ENCODE data around the gene ADGRL2.
A peak's percentile ranks its signal among the peaks of the same experiment; 100 is the strongest.

ADGRL2 gene

DNA sequence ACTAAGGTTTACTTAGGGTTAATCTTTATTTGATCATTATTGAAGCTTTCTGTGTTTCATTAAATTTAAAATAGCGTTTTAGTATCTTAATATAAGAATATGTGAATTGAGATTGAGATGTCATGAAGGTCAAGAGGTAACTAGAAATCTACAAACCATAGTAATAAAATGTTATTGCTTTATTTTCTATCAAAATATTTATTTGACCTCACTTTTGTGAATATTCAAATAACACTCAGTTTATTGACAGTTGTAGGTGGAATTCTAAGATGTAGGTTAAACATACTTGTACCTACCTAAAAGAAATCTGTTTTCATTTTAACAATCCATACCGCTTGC, 5.7 kb downstream of the ADGRL2 start:
- no peak for DNase-seq

DNA sequence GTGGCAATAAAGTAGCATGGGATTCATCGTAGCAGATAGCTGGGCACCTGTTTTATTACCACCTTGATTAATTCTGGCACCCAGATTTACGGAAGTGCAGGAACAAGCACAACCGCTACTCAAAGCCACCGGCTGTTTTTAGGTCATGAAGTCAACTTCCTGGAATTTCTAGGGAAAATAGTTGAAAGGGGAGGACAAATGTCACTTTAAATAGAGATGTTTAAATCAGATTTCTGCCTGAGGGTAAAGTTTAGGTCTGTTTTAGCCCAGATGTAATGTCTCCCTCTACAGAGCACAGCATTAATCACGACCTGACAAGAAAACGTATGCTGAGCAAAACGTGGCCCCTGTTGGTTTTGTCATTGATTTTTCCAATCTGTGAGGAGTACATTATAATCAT, 8.0 kb downstream of the ADGRL2 start:
- peak; percentile 26 to 64 for DNase-seq

DNA sequence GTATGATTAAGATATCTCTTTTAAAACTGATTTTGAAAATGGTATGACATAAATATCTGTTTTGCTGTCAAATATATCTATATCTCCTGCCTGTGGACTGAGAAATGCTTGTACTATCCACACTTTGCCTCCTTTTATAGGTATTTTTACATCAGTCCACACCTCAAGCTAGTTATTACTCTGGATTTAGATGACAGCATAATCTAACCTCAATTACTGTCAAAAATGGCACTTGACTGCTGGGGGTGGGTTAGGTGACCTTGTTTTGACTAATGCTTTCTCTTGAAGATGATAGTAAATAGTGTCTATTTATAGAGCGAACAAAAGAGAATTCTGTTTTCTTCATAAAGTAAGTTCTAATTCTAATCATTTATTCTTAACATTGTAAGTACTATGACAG, 9.1 kb downstream of the ADGRL2 start:
- peak in 1 of 2 experiments; percentile 47 for DNase-seq

DNA sequence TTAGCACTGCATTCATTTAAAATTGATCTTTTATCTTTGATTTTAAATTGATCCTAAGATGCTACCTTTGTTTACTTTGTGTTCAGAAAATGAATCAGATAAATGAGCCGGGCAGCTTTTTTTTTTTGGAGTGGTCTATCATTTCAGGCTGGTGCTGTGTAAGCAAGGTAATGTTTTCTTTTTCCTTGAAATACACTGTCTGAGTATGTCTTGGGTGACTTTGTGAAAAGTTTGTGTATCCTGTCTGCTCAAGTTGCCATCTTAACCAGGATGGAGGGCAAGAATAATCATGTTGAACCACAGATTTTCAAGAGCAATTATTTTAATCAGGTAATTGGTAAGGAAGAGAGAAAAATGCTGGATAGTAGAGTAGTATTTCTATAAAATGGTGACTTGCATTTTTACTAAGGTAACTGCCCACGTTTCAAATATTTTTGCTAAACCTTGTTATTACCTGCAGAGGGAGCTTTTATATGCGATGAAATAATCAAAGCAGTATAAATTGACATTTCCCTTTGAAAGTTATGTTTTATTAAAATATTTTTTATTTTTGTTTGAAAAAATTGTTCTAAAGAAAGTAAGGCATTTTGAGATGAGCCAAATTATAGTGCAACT, 11.1 kb downstream of the ADGRL2 start:
- DNase-seq, result peak in 1 of 2 experiments; percentile 34

DNA sequence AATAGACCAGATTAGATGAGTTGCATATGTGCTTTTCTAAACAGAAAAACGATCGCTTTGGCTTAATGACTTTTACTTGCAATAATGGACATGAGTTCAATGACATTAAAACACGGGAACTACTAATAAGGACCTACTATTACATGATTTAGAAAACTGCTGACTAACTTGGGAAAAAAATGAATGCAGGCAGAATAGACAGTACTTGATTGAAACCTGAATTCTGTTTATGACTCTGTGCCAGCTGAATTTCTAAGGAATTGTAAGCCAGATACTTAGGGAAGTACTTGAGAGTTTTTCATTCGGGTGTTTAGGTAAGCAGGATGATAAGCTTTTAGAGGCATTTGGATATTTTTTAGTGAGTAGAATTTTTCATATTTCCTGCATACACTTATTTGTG, 12.0 kb downstream of the ADGRL2 start:
- peak in 1 of 2 experiments; percentile 18 for DNase-seq

DNA sequence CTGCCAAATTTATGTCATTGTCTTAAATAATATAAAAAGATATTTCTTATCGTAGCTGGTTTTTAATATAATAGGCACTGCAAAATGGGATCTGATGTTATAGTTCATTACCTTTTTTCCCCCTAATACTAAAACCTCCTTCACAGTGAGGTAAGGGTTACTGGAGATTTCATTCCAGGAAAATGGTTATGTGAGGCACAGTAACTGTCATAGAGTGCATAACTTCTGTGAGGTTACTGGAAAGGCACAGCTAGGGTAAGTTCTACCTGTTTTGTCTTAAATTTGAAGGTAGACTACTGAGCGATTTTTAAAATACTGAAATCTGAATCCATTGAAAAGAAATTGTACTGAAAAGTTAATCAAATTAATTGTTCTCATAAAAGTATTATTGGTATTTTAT, 13.0 kb downstream of the ADGRL2 start:
- DNase-seq, result no peak

DNA sequence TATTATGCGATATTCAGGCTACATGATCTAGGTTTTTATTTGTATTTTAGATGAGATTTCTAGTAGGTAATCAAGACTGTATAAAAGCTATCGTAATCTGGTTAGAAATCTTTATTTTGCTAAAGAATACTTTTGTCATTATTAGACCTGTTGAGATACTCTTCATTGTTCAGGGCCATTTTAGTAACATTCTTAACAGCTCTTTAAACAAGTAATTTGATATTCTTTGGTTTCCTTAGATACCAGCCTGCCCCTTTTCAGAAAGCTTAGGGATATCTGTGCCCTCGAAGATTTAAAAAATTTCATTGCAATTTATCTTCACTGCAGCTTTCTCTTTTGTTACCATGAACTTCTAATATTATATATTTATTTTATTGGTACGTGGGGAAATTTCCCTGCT, 18.9 kb downstream of the ADGRL2 start:
- DNase-seq, result no peak

DNA sequence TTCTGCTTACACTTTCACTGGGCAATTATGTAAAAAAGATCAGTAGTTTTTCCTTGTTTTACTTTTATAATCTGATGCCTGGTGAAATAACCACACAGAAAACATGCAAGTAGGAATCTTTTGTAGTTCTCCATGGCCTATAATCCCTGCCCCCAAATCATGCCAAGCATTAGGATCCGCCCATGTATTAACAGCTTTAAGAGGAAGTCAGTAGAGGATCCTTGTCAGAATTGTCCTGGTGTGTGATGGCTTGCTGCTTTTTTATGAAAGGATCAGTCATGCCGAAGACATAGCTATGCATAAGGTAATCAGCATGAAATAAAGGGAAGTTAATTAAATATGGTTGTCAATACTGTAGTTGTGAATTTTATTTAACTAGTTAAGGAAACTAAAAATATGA, 20.0 kb downstream of the ADGRL2 start:
- DNase-seq, result no peak

DNA sequence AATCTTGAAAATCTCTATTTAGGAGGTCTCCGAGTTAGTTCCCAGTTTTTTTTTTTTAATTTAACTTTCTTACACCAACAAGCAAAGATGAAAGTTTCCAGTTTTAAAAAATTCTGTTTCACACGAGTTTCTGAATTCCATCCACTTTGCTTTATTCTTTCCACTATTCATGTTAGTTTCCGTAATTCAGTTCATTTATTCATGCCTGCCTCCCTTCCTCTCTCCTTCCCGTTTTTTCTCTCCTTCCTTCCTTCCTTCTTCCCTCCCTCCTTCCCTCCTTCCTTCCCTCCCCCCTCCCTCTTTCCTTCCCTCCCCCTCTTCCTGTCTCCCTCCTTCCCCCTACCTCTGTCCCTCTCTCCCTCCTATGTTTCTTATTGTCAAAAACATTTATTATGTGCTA, 22.3 kb downstream of the ADGRL2 start:
- no peak for DNase-seq

DNA sequence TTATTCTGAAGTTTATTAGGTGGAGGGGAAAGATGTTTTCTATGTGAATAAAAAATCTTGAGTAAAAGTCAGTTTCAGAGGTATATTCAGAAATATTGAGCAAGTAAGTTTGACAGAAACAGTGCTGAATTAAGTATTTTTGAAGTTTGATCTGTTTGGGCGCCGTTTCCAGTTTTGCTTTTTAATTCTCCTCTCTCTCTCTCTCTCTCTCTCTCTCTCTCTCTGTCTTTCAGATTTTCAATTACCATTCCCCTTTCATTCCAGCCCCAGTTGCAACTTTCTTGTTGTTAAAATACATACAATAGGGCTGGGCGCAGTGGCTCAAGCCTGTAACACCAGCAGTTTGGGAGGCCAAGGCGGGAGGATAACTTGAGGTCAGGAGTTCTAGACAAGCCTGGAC, 24.0 kb downstream of the ADGRL2 start:
- no peak for DNase-seq

DNA sequence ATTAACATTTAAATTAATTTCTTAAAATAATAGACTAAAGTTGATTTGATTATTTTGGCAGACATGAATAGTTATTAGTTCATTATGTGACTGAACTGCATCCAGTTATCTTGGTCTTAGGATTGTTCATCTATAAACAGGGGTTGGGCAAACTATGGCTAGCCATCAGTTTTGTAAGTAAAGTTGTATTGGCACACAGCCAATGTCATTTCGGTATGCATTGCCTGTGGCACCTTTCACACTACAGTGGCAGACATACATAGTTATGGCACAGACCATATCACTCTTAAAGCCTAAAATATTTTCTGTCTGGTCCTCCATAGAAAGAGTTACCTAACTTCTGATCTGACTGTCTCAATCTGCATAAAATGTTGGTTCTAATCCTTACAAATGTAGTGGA, 27.2 kb downstream of the ADGRL2 start:
- peak in 1 of 2 experiments; percentile 26 for DNase-seq

DNA sequence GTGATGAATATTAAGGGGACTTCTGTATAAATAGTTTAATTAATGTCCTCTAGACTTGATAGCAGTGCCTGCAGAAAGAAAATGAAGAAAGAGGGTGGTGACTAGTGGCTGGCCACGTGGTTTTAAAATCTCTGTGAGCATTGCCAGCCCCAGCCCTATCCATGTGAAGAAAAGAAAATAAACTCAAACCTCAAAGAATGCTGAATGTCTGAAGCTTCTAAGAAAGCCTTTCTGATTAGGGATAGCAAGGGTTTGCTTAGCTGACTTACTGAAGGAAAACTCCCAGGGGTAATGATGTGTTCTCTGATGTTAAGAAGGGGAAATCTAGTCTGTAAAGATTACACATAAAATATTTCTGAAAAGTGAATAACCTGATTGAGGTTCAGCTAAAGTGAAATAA, 31.8 kb downstream of the ADGRL2 start:
- DNase-seq, result no peak

DNA sequence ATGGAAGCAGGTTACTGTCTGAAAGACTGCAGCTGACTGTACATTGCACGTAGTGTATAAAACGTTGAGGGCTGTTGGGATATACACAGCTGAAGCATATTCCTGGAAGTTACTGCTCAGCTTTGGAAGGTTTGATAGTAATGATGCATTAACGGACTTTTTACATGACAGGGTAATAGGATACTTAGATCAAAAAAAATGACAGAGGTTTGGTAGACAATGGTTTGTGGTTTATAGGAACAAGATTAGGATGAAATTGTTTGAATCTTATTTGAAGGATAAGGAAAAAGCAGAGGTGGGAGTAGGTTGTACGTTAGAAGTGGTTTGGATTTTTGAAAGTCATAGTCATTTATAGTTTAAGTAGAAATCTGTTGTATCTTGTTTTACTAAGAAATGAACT, 33.0 kb downstream of the ADGRL2 start:
- DNase-seq, result peak in 1 of 2 experiments; percentile 10

DNA sequence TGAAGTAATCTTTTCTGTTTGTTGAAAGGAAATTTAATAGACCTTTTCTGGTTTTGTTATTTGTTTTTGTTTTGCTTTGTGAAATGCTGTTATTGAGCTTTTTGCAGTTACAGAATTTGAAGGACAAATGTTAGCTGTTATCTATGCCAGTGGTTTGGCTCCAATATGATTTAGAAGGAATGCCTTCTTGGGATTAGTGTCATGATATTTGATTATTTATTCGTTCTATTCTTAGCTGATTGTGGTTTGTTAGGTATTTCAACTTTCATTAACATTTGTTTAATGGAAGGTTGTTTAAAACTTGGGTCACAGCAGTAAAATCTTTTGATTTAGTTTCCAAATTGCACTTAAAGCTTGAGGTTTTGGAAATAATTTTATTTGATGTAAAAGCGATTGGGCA, 33.5 kb downstream of the ADGRL2 start:
- DNase-seq, result no peak

DNA sequence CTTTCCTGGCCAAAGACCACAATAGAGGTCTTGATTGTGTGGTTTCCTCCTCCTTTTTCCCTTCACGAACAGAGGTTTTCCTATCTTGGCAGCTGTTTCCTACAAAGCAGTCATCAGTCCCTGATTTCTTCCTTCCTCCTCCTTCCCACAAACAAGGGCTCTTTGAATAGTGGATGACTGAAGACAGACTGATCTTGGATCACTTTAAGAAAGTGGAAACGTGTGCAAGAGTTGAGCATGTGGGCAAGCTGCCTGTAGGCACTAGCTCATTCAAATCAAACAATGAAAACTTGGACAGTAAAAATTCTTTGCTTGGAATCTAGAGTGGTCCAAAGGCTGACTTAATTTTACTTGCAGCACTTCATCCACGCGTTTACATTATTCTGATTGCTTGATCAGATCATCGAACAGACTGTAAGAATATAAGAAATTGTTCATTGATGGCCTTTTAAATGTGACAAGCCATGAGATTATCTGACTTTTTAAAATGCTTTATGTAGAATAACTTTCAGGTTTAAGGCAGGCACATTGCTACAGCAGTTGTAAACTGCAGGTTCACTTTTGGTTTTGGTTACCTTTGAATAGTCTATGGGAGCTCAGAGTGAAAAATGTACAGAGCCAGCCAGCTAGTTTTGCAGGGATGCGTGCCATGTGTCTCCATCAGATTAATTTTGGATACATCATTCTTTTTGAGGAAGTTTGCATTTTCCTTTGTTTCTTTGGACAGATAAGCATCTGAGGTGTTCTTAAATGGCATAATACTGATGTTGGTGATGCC, 34.4 kb downstream of the ADGRL2 start:
- no peak for DNase-seq

DNA sequence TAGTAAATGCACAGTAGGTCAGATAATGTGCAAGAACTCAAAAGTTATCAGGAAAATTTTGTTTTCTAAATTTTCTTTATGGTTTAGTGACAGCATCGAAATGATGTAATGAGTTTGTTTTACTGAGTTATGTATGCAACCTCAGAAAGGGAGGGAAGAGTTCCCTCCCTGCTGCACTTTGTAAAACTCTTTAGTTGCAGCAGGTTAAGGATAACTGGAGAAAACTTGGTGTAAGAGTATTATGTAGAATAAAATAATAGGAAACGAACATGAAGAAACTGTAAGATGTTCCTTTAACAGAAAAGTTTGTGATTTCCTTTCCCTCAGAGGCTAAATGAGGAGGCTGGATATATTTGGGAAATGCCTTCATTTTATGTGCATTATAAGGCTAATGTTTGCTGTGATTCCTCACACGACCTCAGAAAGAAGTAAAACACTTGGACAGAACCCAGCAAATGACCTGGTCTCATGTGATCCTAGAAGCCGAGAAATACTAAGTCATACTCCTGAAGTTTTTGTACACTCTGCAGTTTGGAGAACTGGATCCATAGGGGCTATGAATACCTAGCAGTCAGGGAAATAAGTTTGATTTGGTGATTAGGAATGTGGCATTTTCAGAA, 35.4 kb downstream of the ADGRL2 start:
- DNase-seq, result no peak

DNA sequence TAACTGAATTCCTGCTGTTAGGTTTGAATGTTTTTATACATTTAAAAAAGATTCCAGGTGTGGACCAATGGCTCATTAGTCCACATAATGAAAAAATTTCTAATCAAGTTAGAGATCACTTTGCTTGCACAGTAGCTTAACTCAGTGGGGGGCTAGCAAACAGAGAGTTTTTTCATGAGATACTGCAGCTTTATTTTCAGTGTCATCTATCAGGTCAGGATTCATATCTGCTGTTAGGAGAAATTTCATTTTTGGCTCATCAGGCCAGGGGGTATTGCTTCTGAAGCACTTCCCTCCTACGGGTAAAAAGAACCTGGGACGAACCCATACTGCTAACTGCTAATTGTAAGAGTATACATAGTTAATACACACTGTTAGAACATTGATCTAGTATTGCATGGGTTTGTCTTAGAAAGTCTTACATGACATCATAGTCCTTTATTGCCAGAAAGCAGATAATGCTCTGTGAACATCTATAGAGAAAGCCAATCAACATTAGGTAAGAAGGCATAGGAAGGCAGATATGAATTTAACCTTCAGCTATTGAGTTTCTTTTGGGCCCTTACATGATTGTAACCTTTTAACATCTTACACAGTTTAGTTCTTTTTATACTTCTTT, 38.0 kb downstream of the ADGRL2 start:
- no peak for DNase-seq

DNA sequence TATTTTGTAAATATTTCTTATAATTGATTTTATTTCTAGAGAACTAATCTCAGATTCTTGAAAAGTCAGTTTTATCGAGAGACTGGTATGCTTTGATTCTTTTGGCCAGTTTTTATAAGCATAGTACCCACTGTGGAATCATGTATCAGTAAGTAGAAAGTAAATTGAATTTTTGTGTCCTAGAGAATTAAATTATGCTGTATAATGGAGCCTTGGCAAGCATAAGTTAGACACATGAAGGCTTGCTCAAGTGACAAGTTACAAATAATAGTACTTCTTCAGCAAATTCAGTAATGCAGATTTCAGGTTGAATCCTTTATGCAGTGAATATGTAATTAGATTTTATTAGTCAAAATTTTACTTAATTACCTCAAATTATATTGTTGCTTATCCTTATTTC, 40.1 kb downstream of the ADGRL2 start:
- no peak for DNase-seq

DNA sequence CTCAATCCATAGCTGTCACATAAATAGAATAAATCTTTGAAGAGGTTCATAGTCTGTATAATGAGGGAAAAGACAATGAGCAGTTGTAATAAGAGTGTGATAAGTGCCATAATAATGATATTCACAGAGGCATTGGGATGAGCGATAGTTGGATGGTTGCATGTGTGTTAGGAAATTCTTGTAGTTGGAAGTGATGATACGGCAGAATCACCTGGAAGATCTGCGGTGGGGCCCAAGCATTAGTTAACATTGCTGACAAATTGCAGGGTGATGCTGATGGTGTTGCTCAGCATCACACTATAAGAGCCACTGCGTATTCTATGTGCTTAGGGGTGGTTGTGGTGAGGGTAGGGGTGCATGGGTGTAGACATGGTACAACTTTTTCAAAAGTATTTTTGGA, 41.1 kb downstream of the ADGRL2 start:
- DNase-seq, result no peak

DNA sequence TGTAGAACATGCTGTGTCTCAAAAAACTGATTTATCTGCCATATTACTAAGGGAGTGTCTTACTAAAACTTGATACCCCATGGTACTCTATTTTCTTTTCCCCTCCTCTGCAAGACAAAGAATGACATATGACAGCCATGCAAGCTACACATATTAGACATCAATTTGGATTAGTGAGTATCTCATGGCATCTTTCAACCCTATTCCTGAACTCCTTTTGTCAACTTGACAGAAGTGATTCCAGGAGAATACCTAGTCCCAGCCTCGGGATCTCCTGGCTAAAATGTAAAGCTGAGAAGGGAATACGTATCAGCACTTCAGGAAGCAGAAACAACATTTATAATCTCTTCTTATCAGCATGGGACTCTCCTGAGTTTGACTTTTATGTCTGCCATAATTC, 43.7 kb downstream of the ADGRL2 start:
- no peak for DNase-seq

DNA sequence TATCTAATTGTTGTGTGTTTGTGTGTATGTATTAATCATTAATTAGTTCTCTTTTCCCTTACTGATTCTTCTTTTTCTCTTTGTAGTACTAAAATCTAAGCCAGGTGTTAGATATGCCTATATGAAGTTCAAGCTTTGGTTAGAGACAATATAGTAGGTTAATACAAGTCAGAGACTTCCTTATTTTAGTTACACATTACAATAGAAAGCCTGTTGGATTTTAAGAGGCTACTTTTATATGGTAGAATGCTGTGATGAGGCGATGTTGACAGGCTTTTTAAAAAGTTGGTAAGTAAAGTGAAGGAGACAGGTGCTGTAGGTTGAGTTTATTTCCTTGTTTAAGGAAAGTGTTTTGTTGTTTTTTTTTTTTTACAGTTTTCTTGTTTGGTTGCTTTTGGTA, 45.9 kb downstream of the ADGRL2 start:
- no peak for DNase-seq

DNA sequence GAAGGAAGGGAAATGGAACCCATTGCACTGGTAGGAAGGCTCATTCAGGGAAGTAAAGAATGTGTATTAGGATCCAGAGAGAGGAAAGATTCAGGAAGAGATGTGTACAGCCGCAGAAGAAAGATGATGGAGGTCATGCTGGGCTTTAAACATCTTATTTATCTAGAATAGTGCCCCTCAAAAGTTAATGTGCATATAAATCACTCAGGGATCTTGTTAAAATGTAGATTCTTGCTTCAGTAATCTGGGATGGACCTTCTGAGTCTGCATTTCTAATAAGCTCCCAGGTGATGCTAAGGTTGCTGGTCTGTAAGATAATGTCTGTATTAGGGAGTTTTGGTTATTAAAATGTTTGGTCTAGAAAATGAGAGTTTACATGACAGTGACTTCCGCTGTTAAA, 46.3 kb downstream of the ADGRL2 start:
- no peak for DNase-seq

DNA sequence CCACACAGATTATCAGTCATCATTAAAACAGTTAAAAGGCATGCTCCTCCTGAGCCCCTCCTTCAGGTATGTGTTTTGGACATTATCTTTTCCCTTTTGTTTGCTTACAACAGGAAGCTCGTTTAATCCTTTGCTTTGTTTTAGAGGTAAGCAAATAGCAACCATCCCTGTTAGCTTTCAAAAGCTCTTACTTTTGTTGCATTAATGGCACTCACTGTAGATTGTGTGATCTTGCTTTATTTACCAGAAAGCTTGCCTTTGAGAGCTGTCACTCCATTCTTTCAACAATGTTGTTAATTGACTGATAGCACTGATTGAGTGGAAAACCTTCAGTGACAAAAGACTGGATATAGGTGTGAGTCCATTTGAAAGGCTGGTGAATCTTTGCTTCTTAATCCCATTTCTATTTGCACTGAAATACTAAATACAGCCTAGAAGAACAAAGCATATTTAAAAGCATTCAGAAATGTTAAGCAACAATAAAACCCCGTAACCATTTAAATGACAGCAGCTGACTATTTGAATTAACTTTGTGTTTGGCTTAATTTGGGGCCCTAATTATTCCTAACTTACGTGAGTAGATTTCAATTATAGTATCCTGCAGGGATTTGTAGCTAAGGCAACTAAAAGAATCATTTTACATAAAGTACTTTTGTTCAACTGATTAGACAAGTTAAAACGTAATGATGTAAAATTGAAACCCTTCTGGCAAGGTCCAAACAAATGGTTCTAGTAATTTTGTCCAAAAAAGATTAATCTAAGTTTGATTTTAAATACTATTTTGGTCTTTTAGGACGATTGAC, 48.3 kb downstream of the ADGRL2 start:
- peak; percentile 52 to 88 for DNase-seq
